HEK293 (cell line): Measurements from ENCODE around the gene TMEM185A.
"Not testable (repeated sequence)": the region's sequence is repeated elsewhere in the genome, so short reads cannot be mapped to it uniquely, and the experiment has no call there.

Source experiments
- CTCF ChIA-PET: fragments of 350-600 bp; formaldehyde crosslinking; extraction: SDS; loops from one replicate; lab custom pipeline; 2021; ENCODE audit warnings: antibody characterized with exemption; lab: Yijun Ruan, JAX
- POLR2A ChIA-PET: fragments of 300-600 bp; formaldehyde crosslinking; extraction: SDS; loops from one replicate; lab custom pipeline; 2020; ENCODE audit warnings: antibody characterized with exemption, inconsistent platforms; lab: Yijun Ruan, JAX
- H3K27ac ChIP-seq: fragments of 200-500 bp; sonication (Bioruptor generic); 2 replicates; pipeline ENCODE4 v1.5.1; 2014; ENCODE audit warnings: low read depth, low read length, control low read depth, inconsistent platforms; ENCODE audit errors: extremely low read depth
- H3K36me3 ChIP-seq, 2 experiments: fragments of 200-500 bp in 1 of 2; sonication (Bioruptor generic) in 1 of 2; 1 replicate in 1 of 2; 2 replicates in 1 of 2; pipeline ENCODE4 v1.5.1; 2014 to 2017; ENCODE audit warnings: inconsistent platforms in 2 of 2, low read length in 2 of 2; ENCODE audit not compliant: control insufficient read depth in 2 of 2, insufficient read depth in 1 of 2
- H3K4me1 ChIP-seq: fragments of 200-500 bp; sonication (Bioruptor generic); 2 replicates; pipeline ENCODE4 v1.5.1; 2014; ENCODE audit warnings: mild to moderate bottlenecking, low read length, inconsistent platforms; ENCODE audit not compliant: control insufficient read depth, insufficient read depth
- H3K4me3 ChIP-seq: 2 replicates; pipeline ENCODE4 v1.5.1; 2011; ENCODE audit warnings: low read depth, mild to moderate bottlenecking, control low read depth, low read length, moderate library complexity
- H3K9me3 ChIP-seq: fragments of 200-500 bp; sonication (Bioruptor generic); 2 replicates; pipeline ENCODE4 v1.5.1; 2014; ENCODE audit warnings: low read depth, low read length, inconsistent platforms; ENCODE audit not compliant: control insufficient read depth, insufficient read depth
- AEBP2 ChIP-seq: fragments of 450-650 bp; formaldehyde crosslinking; IDR thresholded peaks from 2 replicates; pipeline ENCODE4 v1.5.1; 2016; ENCODE audit warnings: missing biosample characterization, missing genetic modification characterization, borderline replicate concordance
- SCRT1 ChIP-seq: fragments of 450-650 bp; formaldehyde crosslinking; IDR thresholded peaks from 2 replicates; pipeline ENCODE4 v1.5.1; 2016; ENCODE audit warnings: missing biosample characterization, missing genetic modification characterization, borderline replicate concordance
- SP7 ChIP-seq: fragments of 450-650 bp; formaldehyde crosslinking; IDR thresholded peaks from 2 replicates; pipeline ENCODE4 v1.5.1; 2016; ENCODE audit warnings: missing biosample characterization, missing genetic modification characterization
- ZNF138 ChIP-seq: fragments of 450-650 bp; formaldehyde crosslinking; IDR thresholded peaks from 2 replicates; pipeline ENCODE4 v1.5.1; 2016; ENCODE audit warnings: missing biosample characterization, missing genetic modification characterization, borderline replicate concordance
- ZNF350 ChIP-seq: fragments of 450-650 bp; formaldehyde crosslinking; IDR thresholded peaks from 2 replicates; pipeline ENCODE4 v1.5.0; 2017; ENCODE audit warnings: missing biosample characterization, mild to moderate bottlenecking, missing genetic modification characterization
- ZNF416 ChIP-seq: fragments of 450-650 bp; formaldehyde crosslinking; IDR thresholded peaks from 2 replicates; pipeline ENCODE4 v1.5.1; 2016; ENCODE audit warnings: missing biosample characterization, missing genetic modification characterization
- ZNF426 ChIP-seq: fragments of 450-650 bp; formaldehyde crosslinking; IDR thresholded peaks from 2 replicates; pipeline ENCODE4 v1.5.1; 2017; ENCODE audit warnings: missing biosample characterization, missing genetic modification characterization, mild to moderate bottlenecking, inconsistent platforms, moderate library complexity
- ZNF521 ChIP-seq: fragments of 450-650 bp; formaldehyde crosslinking; IDR thresholded peaks from 2 replicates; pipeline ENCODE4 v1.5.1; 2017; ENCODE audit warnings: missing biosample characterization, mild to moderate bottlenecking, missing genetic modification characterization
- ZNF580 ChIP-seq: fragments of 450-650 bp; formaldehyde crosslinking; IDR thresholded peaks from 2 replicates; pipeline ENCODE4 v1.5.1; 2016; ENCODE audit warnings: missing biosample characterization, missing genetic modification characterization
- ZNF629 ChIP-seq: fragments of 450-650 bp; formaldehyde crosslinking; IDR thresholded peaks from 2 replicates; pipeline ENCODE4 v1.5.1; 2017; ENCODE audit warnings: missing biosample characterization, missing genetic modification characterization
- ZNF677 ChIP-seq: fragments of 450-650 bp; IDR thresholded peaks from 2 replicates; pipeline ENCODE4 v1.5.0; 2018; ENCODE audit warnings: missing biosample characterization, mild to moderate bottlenecking, missing genetic modification characterization, moderate library complexity
- ZNF830 ChIP-seq: fragments of 450-650 bp; IDR thresholded peaks from 2 replicates; pipeline ENCODE4 v1.5.0; 2018; ENCODE audit warnings: missing biosample characterization, missing genetic modification characterization, low read depth, mild to moderate bottlenecking, moderate library complexity
- TF ChIP-seq, protein P1 (sequence below): fragments of 450-650 bp; formaldehyde crosslinking; conservative IDR thresholded peaks from 2 replicates; pipeline ENCODE4 v1.5.1; 2016; ENCODE audit warnings: low read depth, missing biosample characterization, missing genetic modification characterization
- TF ChIP-seq, protein P2 (sequence below): fragments of 450-650 bp; formaldehyde crosslinking; IDR thresholded peaks from 2 replicates; pipeline ENCODE4 v1.5.1; 2016; ENCODE audit warnings: missing biosample characterization, missing genetic modification characterization
- TF ChIP-seq, protein P3 (sequence below): fragments of 450-650 bp; formaldehyde crosslinking; IDR thresholded peaks from 2 replicates; pipeline ENCODE4 v1.5.1; 2016; ENCODE audit warnings: missing biosample characterization, missing genetic modification characterization

The TMEM185A gene

DNA sequence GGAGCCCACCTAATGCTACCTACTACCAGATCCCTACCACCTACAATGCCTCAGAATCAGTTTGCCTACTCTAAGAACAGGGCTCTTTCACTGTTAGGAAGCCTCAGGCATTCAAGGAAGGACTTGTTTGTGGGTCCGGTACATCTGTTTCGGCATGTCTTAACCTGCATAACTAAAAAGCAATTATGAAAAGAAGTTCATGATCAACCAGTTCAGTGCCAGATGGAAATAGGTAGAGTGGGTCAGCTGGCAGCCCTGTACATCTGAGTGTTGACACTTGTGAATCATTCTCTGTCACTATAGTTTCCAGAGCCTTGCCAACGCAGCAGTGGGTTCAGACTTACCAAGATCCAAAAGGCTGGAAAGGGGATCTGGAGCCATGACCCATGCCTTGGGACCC, 3.3 kb downstream of the TMEM185A start:
- no peak for TF ChIP-seq ZNF629 (tag by site-specific recombination)
- no peak for TF ChIP-seq ZNF138 (tag by site-specific recombination)
- no peak for TF ChIP-seq SCRT1
- TF ChIP-seq, protein P1, sequence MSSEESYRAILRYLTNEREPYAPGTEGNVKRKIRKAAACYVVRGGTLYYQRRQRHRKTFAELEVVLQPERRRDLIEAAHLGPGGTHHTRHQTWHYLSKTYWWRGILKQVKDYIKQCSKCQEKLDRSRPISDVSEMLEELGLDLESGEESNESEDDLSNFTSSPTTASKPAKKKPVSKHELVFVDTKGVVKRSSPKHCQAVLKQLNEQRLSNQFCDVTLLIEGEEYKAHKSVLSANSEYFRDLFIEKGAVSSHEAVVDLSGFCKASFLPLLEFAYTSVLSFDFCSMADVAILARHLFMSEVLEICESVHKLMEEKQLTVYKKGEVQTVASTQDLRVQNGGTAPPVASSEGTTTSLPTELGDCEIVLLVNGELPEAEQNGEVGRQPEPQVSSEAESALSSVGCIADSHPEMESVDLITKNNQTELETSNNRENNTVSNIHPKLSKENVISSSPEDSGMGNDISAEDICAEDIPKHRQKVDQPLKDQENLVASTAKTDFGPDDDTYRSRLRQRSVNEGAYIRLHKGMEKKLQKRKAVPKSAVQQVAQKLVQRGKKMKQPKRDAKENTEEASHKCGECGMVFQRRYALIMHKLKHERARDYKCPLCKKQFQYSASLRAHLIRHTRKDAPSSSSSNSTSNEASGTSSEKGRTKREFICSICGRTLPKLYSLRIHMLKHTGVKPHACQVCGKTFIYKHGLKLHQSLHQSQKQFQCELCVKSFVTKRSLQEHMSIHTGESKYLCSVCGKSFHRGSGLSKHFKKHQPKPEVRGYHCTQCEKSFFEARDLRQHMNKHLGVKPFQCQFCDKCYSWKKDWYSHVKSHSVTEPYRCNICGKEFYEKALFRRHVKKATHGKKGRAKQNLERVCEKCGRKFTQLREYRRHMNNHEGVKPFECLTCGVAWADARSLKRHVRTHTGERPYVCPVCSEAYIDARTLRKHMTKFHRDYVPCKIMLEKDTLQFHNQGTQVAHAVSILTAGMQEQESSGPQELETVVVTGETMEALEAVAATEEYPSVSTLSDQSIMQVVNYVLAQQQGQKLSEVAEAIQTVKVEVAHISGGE (tag by site-specific recombination), result no peak
- TF ChIP-seq, protein P2, sequence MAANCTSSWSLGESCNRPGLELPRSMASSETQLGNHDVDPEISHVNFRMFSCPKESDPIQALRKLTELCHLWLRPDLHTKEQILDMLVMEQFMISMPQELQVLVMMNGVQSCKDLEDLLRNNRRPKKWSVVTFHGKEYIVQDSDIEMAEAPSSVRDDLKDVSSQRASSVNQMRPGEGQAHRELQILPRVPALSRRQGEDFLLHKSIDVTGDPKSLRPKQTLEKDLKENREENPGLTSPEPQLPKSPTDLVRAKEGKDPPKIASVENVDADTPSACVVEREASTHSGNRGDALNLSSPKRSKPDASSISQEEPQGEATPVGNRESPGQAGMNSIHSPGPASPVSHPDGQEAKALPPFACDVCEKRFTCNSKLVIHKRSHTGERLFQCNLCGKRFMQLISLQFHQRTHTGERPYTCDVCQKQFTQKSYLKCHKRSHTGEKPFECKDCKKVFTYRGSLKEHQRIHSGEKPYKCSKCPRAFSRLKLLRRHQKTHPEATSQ, result no peak
- TF ChIP-seq ZNF416, result no peak
- TF ChIP-seq, protein P3, sequence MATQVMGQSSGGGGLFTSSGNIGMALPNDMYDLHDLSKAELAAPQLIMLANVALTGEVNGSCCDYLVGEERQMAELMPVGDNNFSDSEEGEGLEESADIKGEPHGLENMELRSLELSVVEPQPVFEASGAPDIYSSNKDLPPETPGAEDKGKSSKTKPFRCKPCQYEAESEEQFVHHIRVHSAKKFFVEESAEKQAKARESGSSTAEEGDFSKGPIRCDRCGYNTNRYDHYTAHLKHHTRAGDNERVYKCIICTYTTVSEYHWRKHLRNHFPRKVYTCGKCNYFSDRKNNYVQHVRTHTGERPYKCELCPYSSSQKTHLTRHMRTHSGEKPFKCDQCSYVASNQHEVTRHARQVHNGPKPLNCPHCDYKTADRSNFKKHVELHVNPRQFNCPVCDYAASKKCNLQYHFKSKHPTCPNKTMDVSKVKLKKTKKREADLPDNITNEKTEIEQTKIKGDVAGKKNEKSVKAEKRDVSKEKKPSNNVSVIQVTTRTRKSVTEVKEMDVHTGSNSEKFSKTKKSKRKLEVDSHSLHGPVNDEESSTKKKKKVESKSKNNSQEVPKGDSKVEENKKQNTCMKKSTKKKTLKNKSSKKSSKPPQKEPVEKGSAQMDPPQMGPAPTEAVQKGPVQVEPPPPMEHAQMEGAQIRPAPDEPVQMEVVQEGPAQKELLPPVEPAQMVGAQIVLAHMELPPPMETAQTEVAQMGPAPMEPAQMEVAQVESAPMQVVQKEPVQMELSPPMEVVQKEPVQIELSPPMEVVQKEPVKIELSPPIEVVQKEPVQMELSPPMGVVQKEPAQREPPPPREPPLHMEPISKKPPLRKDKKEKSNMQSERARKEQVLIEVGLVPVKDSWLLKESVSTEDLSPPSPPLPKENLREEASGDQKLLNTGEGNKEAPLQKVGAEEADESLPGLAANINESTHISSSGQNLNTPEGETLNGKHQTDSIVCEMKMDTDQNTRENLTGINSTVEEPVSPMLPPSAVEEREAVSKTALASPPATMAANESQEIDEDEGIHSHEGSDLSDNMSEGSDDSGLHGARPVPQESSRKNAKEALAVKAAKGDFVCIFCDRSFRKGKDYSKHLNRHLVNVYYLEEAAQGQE (tag by site-specific recombination), result no peak
- no peak for TF ChIP-seq ZNF830 (tag by site-specific recombination)
- TF ChIP-seq ZNF580, result no peak
- TF ChIP-seq ZNF350, result no peak
- no peak for TF ChIP-seq AEBP2 (tag by site-specific recombination)
- TF ChIP-seq SP7, result no peak
- TF ChIP-seq ZNF677, result no peak
- TF ChIP-seq ZNF426 (tag by site-specific recombination), result no peak
- TF ChIP-seq ZNF521 (tag by site-specific recombination), result no peak
- ChIA-PET POLR2A (no interaction called here), CTCF (interaction anchor here (0.7 kb wide), 1 partner anchor 17 kb away, joined by 3 read pairs; no protein-coding TSS in a partner anchor)
- Histone ChIP-seq H3K4me1 (no peaks in the 10 kb centered on the region; the same call in 1 of the 2 replicates), H3K9me3 (no peaks in the 10 kb centered on the region), H3K36me3 (no peaks in the 10 kb centered on the region), H3K27ac (no peak overlapping the region), H3K4me3 (no peak overlapping the region)

DNA sequence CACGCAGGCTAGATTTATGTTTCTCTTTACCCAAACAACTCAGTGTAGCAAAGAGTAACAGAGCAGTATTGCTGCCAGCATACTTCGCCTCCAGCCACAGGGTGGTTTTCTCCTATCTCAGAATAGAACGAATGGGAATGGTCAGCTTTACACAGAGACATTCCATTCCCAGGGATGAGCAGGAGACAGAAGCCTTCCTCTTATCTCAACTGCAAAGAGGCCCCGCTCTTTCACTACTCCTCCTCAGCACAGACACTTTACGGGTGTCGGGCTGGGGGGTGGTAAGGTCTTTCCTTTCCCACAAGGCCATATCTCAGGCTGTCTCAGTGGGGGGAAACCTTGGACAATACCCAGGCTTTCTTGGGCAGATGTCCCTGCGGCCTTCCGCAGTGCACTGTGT, 4.8 kb downstream of the TMEM185A start:
- H3K9me3 ChIP-seq, POLR2A ChIA-PET, H3K36me3 ChIP-seq, H3K27ac ChIP-seq, H3K4me3 ChIP-seq, H3K4me1 ChIP-seq: not testable (repeated sequence)
- CTCF ChIA-PET, result interaction anchor here (2.2 kb wide), 1 partner anchor 16 kb away, joined by 4 read pairs; no protein-coding TSS in a partner anchor
